Measurements from ENCODE around the gene ACP3.

- TF ChIP-seq POLR2AphosphoS5 (IDR thresholded peaks at IDR 0.05) (peak; percentile 25), CTCF (IDR thresholded peaks at IDR 0.05) (peak; percentile 23 to 83 (median 72))
Observed at GRCh38 chr3:132399054-132399929, 82.1 kb downstream of the ACP3 start.
